ENCODE measurements around the gene LIPK. TPM values are rescaled to one million over a fixed set of nuclear protein-coding genes. Genes with fewer than 3 reads are reported as not detected.
"Not testable (repeated sequence)": the region's sequence is repeated elsewhere in the genome, so short reads cannot be mapped to it uniquely, and the experiment has no call there.

Gene LIPK
- total RNA-seq, 1 donor from 2014 or later = not detected

GRCh38 chr10:88733215-88733614 lies 27.2 kb downstream of the LIPK start:
- Histone ChIP-seq H3K9me3 (no peaks in the 10 kb centered on the region), H3K4me3 (no peak overlapping the region), H3K27ac (no peak overlapping the region), H3K27me3 (no peaks in the 10 kb centered on the region), H3K4me1 (no peaks in the 10 kb centered on the region), H3K36me3 (no peaks in the 10 kb centered on the region)
- DNase-seq (ENCODE audit: extremely low spot score in 2 of 2) = no peak
- no peak for TF ChIP-seq POLR2AphosphoS5 (IDR thresholded peaks at IDR 0.05; ENCODE audit: insufficient read depth in 1 of 2, low read depth in 1 of 2)
- TF ChIP-seq POLR2A (IDR thresholded peaks at IDR 0.05) = no peak
- TF ChIP-seq CTCF (IDR thresholded peaks at IDR 0.05) = no peak
- intact Hi-C loops (cut with DNase I) = no loop called here

GRCh38 chr10:88735661-88736060 lies 29.6 kb downstream of the LIPK start:
- H3K4me1 ChIP-seq = no peaks in the 10 kb centered on the region
- no peaks in the 10 kb centered on the region for H3K9me3 ChIP-seq
- TF ChIP-seq POLR2AphosphoS5 (IDR thresholded peaks at IDR 0.05; ENCODE audit: insufficient read depth in 1 of 2, low read depth in 1 of 2) (no peak), CTCF (IDR thresholded peaks at IDR 0.05) (no peak), POLR2A (IDR thresholded peaks at IDR 0.05) (no peak)
- no peak for DNase-seq (ENCODE audit: extremely low spot score in 2 of 2)
- no peaks in the 10 kb centered on the region for H3K27me3 ChIP-seq
- H3K27ac ChIP-seq = no peak overlapping the region
- no peak overlapping the region for H3K4me3 ChIP-seq
- intact Hi-C loops (cut with DNase I) = no loop called here
- H3K36me3 ChIP-seq = no peaks in the 10 kb centered on the region

- H3K27ac ChIP-seq; intact Hi-C loops (cut with DNase I); DNase-seq (ENCODE audit: extremely low spot score in 2 of 2); H3K36me3 ChIP-seq; H3K9me3 ChIP-seq; H3K4me3 ChIP-seq; H3K4me1 ChIP-seq; H3K27me3 ChIP-seq: not testable (repeated sequence)
Observed at GRCh38 chr10:88741921-88742320, 35.9 kb downstream of the LIPK start.

- intact Hi-C loops (cut with DNase I) = no loop called here
- no peaks in the 10 kb centered on the region for H3K27me3 ChIP-seq
- no peak for DNase-seq (ENCODE audit: extremely low spot score in 2 of 2)
Observed at GRCh38 chr10:88742448-88742847, 36.4 kb downstream of the LIPK start.

GRCh38 chr10:88744002-88744401 lies 38.0 kb downstream of the LIPK start:
- H3K4me1 ChIP-seq = no peaks in the 10 kb centered on the region
- H3K4me3 ChIP-seq = no peak overlapping the region
- TF ChIP-seq CTCF (IDR thresholded peaks at IDR 0.05) (no peak), POLR2A (IDR thresholded peaks at IDR 0.05) (no peak), POLR2AphosphoS5 (IDR thresholded peaks at IDR 0.05; ENCODE audit: insufficient read depth in 1 of 2, low read depth in 1 of 2) (no peak)
- H3K36me3 ChIP-seq = no peaks in the 10 kb centered on the region
- H3K9me3 ChIP-seq = peaks cover 4% of the 10 kb centered on the region
- no peak overlapping the region for H3K27ac ChIP-seq
- DNase-seq (ENCODE audit: extremely low spot score in 2 of 2) = no peak
- intact Hi-C loops (cut with DNase I) = no loop called here
- no peaks in the 10 kb centered on the region for H3K27me3 ChIP-seq

More at GRCh38 chr10:88742448-88742847, 36.4 kb downstream of the LIPK start:
- no peaks in the 10 kb centered on the region for H3K36me3 ChIP-seq
- no peaks in the 10 kb centered on the region for H3K4me1 ChIP-seq
- H3K4me3 ChIP-seq = no peak overlapping the region
- peaks cover 4% of the 10 kb centered on the region for H3K9me3 ChIP-seq
- no peak overlapping the region for H3K27ac ChIP-seq
- TF ChIP-seq POLR2A (IDR thresholded peaks at IDR 0.05) = no peak
- no peak for TF ChIP-seq POLR2AphosphoS5 (IDR thresholded peaks at IDR 0.05; ENCODE audit: insufficient read depth in 1 of 2, low read depth in 1 of 2)
- TF ChIP-seq CTCF (IDR thresholded peaks at IDR 0.05) = no peak

- TF ChIP-seq POLR2AphosphoS5 (IDR thresholded peaks at IDR 0.05; ENCODE audit: insufficient read depth in 1 of 2, low read depth in 1 of 2) (no peak), POLR2A (IDR thresholded peaks at IDR 0.05) (no peak)
- intact Hi-C loops (cut with DNase I) = no loop called here
Observed at GRCh38 chr10:88745633-88746032, 39.6 kb downstream of the LIPK start.

More at GRCh38 chr10:88745633-88746032, 39.6 kb downstream of the LIPK start:
- Histone ChIP-seq H3K4me3 (no peak overlapping the region), H3K27me3 (no peaks in the 10 kb centered on the region), H3K27ac (no peak overlapping the region), H3K4me1 (no peaks in the 10 kb centered on the region), H3K9me3 (peaks cover 4% of the 10 kb centered on the region), H3K36me3 (no peaks in the 10 kb centered on the region)
- DNase-seq (ENCODE audit: extremely low spot score in 2 of 2) = no peak
